HG03060 (cell line): ENCODE measurements around the gene QTRT2.

ENCODE experiments used
- ATAC-seq: cut with Tn5 transposase; IDR thresholded peaks from one replicate; pipeline ENCODE4 v1.9.1; 2021; ENCODE audit warnings: low read depth, moderate number of reproducible peaks; ENCODE audit not compliant: unreplicated experiment

The QTRT2 gene

DNA sequence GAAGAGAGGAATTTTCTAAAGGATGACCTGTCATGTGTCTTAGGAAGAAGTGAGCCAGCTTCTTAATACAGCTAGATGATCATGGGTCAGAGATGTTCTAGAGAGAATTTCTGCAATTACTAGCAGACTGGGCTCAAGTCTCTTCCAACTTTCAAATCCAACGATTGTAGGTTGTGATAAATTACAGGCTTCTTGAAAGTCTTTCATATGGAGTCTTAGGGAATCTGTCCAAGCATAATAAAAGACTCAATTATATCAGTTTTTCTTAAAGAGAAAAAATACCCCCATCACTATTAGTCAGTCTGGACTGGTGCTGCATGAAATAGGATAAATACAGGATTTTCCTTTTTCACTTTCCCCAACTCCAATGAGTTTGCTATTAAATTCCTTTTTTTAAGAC, 63.2 kb downstream of the QTRT2 start:
- no peak for ATAC-seq

DNA sequence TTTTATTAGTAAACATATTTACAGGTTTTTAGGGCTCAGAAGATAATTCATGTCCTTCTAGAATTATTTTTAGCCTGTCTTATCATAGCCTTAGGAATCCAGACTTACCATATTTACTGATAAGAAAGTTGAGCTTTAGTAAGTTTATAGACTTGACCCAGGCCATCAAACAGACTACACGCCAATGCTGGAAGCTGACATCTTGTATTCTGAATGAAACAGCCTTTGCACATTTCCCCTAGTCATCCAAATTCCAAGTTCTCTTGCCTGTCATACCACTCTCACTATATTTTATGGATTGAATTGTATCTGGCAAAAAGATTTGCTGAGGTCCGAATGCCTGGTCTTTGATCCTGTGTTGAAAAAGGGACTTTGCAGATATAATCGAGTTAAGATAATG, 63.7 kb downstream of the QTRT2 start:
- ATAC-seq = no peak

DNA sequence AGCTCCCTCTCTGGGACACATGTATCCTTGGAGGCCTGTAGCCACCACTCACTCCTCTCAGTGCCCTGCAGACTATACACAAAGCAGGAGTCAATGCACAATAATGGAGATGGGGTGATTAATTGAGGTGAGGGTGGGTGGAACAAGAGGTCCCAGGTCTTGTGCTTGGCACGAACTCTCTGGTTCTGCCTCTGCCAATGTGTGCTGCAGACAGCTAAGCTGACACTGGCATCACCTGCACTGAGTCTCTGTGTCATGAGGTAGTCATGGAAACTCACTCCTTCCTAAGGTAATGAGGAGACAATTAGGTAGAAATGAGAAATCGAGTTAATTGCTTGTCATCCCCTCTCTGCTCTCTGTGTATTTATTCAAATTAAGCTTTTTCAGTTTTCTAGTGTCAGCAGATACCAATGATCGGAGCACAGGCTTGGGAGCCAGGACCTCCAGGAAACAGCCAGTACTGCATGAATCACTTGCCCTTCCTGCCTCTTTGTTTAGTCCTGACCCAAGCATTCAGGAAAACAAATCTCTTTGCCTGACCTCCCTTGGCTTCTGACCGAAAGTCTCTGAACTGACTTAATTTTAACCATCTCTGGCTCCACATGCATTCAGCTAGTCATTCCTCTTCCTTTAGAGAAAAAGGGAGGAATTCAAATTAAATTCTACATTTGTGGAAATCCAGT, 65.6 kb downstream of the QTRT2 start:
- no peak for ATAC-seq

DNA sequence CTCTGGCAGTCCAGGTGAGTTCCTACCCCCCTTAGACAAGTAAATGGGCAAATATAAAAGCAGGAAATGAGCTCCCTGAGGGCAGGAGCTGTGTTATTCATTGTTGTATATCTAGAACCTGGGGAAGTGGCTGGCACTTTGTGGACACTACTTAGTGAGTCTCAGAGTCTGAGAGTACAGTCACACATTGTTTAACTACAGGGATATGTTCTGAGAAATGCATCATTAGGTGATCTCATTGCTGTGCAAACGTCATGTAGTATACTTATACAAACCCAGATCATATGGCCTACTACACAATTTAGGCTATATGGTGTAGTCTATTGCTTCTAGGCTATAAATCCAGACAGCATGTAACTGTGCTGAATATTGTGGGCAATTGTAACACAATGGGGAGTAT, 69.9 kb downstream of the QTRT2 start:
- ATAC-seq = no peak

DNA sequence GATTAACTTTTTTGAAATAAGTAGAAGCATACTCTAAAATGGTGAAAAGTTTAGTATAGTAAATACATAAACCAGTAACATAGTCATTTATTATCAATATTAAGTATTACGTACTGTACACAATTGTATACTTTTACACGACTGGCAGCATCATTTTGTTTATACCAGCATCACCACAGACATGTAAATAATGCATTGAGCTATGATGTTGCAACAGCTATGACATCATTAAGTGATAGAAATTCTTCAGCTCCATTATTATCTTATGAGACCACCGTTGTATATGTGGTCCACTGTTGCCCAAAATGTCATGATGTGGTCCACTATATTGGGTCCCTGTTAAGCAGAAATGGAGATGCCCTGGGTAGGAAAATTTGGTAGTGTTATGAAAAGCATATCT, 71.0 kb downstream of the QTRT2 start:
- ATAC-seq = no peak

DNA sequence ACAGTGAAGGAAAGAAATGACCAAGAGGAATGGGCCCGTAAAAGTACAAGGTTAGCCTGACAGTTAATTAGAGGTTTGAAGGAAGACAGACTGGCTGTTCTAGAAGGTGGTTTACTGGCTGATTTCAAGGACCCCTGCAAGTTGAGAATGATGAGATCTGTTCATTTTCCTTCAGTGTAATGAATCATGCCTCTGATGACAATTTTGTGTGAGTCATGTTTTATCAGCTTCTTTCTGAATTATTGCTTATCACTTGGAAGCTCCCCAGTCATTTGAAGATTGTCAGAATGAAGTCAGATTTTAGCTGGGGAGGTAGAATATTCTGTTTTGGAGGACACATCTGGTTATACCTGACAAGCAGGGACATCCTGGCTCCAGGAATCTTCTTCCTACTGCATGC, 71.7 kb downstream of the QTRT2 start:
- no peak for ATAC-seq

DNA sequence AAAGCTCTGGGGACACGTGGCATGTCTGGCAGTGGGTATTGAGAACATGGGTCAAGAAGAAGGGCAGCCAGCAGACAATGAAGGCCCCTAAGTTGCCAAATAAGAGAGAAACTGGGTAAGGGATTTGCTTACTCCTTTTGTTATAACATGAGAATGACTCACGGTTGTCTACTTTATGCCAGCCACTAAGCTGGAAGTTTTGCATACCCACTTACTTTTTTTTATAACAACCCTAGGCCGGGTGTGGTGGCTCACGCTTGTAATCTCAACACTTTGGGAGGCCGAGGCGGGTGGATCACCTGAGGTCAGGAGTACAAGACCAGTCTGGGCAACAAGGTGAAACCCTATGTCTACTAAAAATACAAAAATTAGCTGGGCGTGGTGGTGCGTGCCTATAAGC, 72.3 kb downstream of the QTRT2 start:
- no peak for ATAC-seq

DNA sequence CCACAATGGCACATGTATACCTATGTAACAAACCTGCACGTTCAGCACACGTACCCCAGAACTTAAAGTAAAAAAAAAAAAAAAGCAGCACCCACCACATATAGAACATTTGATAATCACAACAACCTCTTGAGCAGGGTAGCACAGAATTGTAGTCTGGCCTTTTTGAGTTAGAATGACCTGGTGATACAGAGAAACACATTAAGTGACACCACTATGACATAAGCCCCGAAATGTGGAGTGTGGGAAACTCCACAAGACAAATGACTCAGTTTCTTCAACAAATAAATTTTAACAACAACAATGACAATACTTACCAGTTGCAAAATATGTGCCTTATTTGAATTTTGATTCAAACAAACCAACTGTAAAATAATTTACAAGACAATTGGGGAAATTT, 76.0 kb downstream of the QTRT2 start:
- no peak for ATAC-seq

DNA sequence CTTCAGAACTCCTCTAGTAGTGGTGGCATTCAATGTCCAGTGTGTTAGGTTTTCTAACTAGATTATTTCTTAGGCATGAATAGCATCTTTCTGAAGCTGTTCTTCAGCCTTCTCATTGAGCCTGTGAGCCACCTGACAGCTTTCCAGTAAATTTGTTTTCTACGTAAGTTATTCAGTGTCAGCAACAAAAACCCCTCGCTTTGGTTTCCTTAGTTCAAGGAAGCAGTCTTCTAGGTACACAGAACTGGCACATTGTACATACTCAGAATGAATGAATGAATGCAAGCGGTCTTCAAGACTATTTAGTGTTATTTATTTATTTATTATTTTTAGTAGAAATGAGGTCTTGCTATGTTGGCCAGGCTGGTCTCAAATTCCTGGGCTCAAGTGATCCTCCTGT, 77.4 kb downstream of the QTRT2 start:
- ATAC-seq = no peak
